NCI-H748 (cell line): ENCODE data around the gene DROSHA.
"Not testable (repeated sequence)": the region's sequence is repeated elsewhere in the genome, so short reads cannot be mapped to it uniquely, and the experiment has no call there.

ENCODE experiments used
- DNase-seq: peaks from one replicate; lab custom pipeline; 2025; ENCODE audit not compliant: unreplicated experiment; lab: John Stamatoyannopoulos, UW

DROSHA gene

DNA sequence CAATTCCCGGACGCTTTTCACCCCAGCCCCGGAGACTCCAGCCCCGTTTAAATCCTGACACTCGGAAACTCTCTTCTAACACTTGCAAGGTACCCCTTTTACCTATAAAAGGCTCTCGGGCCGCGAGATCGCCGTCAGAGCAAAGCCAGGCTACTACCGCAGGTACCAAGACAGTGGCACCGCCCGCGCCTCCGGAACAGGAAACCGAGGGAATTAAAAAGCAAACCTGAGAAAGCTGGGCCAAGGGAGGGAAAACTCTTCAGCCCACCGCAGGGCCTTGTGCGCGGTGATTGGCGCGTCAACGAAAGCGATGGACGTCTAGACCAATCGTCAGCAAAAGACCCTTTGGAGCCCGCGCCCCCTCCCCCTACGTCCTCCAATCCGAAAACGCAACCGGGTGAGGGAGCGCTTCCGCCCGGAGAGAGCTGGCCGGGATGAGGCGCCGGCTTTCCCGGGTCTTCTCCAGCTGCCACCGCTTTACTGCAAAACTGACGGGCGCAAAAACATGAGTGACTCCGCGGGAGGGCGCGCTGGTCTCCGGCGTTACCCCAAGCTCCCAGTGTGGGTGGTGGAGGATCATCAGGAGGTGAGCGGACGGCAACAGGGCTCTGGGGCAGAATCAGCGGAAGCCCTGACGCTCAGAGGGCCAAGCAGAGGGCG is at the start of gene DROSHA, which contains the start of gene C5orf22:
TSS of gene DROSHA (minus strand) at position 206 of the 660 bp plus-strand sequence. CDS start 3,034 bp downstream, outside the sequence.
TSS of gene C5orf22 (plus strand) at position 414 of the 660 bp plus-strand sequence. CDS start at position 506, 92 bp downstream.
- DNase-seq, result peak; percentile 100

GRCh38 chr5:31579558-31579957 is 47.7 kb upstream of the DROSHA start:
- DNase-seq, result no peak

- no peak for DNase-seq
Measured at GRCh38 chr5:31577438-31577837, 45.5 kb upstream of the DROSHA start.

DNA sequence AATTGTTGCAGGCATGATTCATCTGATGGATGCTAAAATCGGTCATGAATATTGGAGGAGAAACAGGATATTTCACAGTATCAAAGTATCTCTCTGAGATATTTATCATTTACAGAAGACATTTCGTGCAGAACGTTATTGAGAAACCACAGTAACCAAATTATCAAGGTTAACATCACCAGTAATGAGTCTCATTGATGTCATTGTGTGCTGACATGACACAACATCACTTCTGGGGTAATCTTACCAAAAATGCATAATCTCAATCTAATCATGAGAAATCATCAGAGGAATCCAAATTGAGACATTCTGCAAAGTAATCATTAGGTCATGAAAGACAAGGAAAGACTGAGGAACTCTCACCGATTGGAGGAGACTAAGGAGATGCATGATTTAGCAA is 42.9 kb upstream of the DROSHA start:
- no peak for DNase-seq

DNA sequence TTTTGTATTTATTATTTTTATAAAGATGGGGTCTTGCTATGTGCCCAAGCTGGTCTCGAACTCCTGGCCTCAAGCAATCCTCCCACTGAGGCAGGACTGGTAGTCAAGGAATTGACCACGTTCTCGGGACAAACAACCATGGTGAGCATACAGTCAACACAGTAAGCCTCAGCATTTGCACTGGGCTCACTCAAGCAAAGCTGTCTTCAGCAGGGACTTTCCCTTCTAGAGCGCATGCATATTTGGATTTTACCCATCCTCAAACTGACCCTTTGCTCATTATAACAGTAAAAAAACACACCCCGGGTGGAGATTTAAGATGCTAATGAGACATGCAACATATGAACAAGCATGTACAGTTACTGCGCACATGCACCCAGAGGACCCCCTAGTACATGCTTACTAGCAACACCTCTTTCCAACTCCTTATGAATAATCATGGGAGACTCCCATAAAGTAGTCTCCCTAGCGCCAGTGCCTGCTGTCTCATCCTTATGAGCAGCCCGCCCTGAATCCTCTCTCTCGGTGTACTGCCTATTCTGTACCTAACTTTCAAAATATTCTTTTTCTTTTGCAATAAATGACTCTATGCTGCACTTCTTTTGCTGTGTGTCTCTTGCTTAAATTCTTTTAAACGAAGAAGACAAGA is 41.7 kb upstream of the DROSHA start:
- DNase-seq, result no peak

DNA sequence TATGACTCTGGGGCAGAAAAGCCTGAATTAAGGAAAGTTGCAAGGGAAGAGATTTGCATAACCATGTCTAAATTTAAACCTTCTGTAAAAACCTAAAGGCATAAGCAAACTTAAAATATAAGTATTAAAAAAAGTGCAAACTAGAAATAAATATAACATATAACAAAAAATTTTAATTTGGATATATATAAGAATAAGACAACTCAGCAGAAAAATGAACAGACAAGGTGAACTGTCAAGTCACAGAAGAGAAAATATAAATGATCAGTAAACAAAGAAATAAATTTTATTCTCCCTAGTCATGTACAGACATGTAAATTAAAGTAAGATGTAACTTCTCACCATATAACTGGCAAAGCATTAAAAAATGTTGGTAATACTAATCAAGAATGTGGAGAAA is 37.2 kb upstream of the DROSHA start:
- DNase-seq, result no peak

DNA sequence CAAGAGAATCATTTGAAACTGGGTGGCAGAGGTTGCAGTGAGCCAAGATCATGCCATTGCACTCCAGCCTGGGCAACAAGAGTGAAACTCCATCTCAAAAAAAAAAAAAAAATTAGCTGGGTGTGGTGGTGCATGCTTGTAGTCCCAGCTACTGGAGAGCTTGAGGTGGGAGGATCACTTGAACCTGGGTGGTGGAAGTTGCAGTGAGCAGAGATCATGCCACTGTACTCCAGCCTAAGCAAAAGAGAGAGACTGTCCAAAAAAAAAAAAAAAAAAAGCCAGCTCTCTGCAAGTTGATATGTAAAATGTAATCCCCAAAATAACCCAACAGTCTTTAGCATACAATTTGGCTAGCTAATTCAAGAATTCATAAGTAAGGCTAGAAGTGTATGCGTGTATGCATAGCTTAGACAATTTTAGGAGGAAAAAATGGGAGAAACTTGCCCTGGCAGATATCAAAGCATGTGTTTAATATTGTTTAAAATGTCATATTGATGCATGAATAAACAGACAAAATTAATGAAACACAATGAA is 36.5 kb upstream of the DROSHA start:
- no peak for DNase-seq

DNA sequence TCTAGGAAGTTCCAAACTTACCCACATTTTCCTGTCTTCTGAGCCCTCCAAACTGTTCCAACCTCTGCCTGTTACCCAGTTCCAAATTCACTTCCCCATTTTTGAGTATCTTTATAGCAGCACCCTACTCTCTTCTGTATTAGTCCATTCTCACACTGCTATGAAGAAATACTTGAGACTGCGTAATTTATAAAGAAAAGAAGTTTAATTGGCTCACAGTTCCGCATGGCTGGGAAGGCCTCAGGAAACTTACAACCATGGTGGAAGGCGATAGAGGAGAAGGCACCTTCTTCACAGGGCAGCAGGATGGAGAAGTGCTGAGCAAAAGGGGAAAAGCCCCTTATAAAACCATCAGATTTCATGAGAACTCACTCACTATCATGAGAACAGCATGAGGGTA is 34.5 kb upstream of the DROSHA start:
- not testable (repeated sequence) for DNase-seq

- no peak for DNase-seq
Measured at GRCh38 chr5:31563216-31563615, 31.3 kb upstream of the DROSHA start.

GRCh38 chr5:31561946-31562345 is 30.1 kb upstream of the DROSHA start:
- DNase-seq, result no peak

DNA sequence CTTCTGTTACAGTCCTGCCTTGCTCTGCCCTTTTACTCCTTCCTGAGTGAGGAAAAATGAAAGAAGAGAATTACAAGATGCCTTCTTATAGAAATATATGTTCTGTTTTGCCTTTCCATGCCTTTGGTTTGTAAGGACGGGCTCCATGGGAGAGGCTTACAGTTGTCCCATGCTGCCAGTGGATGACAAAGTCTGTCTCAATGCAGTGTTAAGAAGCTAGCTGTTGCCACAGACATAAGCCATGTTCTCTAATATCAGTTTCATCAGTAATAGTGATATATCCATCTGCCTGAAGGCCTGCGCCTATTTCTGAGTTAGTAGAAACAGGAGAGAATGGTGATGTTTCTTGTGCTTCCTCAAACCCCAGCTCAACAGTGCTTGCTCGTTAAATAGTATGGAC is 28.0 kb upstream of the DROSHA start:
- DNase-seq, result no peak

DNA sequence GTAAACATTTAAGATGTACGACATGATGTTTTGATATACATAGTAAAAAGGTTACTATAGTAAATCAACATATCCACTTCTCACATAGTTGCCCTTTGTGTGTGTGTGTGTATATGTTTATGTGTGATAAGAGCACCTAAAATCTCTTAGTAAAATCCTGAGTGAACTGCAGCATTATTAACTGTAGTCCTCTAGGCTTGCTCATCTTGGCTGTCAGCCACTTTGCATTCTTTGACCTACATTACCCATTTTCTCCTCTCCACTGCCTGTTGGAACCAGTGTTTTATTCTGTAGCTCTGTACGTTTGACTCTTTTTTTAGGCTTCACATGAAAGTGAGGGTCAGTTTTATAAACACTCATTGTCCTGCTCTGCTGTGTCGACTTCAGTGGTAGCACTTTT is 24.6 kb upstream of the DROSHA start:
- no peak for DNase-seq

- DNase-seq, result no peak
Measured at GRCh38 chr5:31554552-31554951, 22.7 kb upstream of the DROSHA start.

GRCh38 chr5:31553863-31554262 is 22.0 kb upstream of the DROSHA start:
- no peak for DNase-seq

DNA sequence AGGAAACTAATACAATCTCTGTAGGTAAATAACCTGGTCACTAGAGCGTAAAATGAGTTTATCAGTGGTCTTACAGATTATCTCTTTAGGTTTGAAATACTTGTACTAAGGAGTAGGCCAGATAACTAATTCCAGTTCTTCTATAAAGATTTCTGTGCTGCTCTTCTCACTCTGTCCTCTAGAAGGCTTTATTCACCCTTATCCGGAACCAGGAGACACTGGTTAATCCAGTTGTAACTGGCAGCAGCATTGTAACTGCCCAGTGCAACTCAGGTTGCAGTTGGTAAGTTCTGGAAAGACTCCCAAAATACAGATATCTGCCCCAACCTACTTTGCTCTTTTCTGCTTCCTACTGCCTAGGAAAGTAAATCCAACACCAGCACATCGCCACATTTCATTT is 20.0 kb upstream of the DROSHA start:
- no peak for DNase-seq

GRCh38 chr5:31549114-31549513 is 17.2 kb upstream of the DROSHA start:
- DNase-seq, result not testable (repeated sequence)

DNA sequence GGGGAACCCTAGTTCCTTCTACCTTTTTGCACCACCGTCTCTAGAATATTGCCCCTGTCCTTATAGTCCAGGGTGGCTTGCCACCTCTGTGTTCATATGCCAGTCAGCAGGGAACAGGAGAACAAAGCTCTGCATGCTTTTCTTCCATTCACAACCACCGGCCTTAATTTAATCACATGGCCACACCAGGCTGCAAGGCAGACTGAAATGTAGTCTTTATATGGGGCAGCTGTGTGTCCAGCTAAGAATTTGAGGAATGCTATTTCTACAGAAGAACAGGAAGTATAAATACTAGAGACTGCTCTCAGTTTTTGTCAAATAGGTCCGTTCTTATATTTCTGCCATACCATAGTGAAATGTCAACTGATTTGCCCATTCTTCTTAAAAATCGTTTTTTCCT is 6.0 kb upstream of the DROSHA start:
- DNase-seq, result no peak

- no peak for DNase-seq
Measured at GRCh38 chr5:31537349-31537748, 5.5 kb upstream of the DROSHA start.

DNA sequence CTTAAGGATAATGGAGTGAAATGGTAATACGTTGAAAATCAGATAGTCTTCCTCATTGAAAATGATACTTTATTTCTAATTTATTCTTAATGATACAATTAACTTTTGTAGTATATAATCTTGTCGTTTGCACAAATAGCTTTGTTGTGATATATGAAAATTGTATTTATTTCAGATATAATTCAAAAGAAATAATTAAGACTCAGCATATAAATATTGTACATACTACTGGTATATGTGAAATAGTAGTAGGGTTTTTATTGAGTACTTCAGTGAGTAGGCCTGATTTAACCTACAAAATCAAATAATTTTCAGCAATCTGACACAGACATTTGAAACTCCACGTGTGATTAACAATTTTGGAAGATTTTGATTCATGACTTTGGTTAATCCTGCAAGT is 5.0 kb upstream of the DROSHA start:
- DNase-seq, result no peak

GRCh38 chr5:31534527-31535046 is 2.7 kb upstream of the DROSHA start:
- DNase-seq, result no peak

DNA sequence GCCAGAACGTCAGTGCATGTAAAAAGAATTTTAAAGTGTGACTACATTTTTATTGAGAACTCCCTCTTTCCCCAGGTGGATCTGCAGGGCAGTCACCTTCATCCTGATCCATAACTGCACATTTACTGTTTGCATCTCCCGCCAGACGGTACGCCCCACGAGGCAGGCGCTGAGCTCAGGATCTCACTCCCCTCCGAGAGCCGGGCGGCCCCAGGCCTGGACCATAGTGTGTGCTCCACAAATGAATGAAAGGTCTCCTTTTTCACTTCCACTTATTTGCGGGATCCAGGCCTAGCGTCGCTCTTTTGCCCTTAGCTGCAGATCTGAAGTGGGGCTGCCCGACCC is 378 bp downstream of the DROSHA start:
- DNase-seq, result peak; percentile 73

- DNase-seq, result no peak
Measured at GRCh38 chr5:31530541-31531265, 1.2 kb downstream of the DROSHA start.
